Muscle layer of duodenum (tissue), 2 donors: ENCODE measurements around the gene BCKDHA.
"Not testable (repeated sequence)": the region's sequence is repeated elsewhere in the genome, so short reads cannot be mapped to it uniquely, and the experiment has no call there.

Source experiments
- H3K27ac ChIP-seq: one replicate; pipeline ENCODE4 v1.7.0; 2013; ENCODE audit warnings: mild to moderate bottlenecking, low read length
- H3K27me3 ChIP-seq: one replicate; pipeline ENCODE4 v1.7.0; 2013; ENCODE audit warnings: low read depth, mild to moderate bottlenecking, control low read depth, low read length
- H3K36me3 ChIP-seq, 2 donors: one replicate each; pipeline ENCODE4 v1.7.0; 2013; ENCODE audit warnings: low read length in 2 of 2, control low read depth in 1 of 2, mild to moderate bottlenecking in 1 of 2; ENCODE audit not compliant: insufficient read depth in 2 of 2, control insufficient read depth in 1 of 2
- H3K4me1 ChIP-seq, 2 donors: one replicate each; pipeline ENCODE4 v1.7.0; 2013; ENCODE audit warnings: low read length in 2 of 2, mild to moderate bottlenecking in 2 of 2, control low read depth in 1 of 2, moderate library complexity in 1 of 2; ENCODE audit not compliant: insufficient read depth in 2 of 2, control insufficient read depth in 1 of 2
- H3K4me3 ChIP-seq, 2 donors: one replicate each; pipeline ENCODE4 v1.7.0; 2013; ENCODE audit warnings: low read length in 2 of 2, low read depth in 1 of 2, mild to moderate bottlenecking in 1 of 2
- H3K9me3 ChIP-seq, 2 donors: one replicate each; pipeline ENCODE4 v1.7.0; 2013; ENCODE audit warnings: low read length in 2 of 2, control low read depth in 1 of 2, mild to moderate bottlenecking in 1 of 2; ENCODE audit not compliant: control insufficient read depth in 1 of 2
- donor health status: healthy.

The BCKDHA gene

GRCh38 chr19:41408256-41408655 lies 10.6 kb downstream of the BCKDHA start:
- Histone ChIP-seq H3K27ac (no peak overlapping the region), H3K4me1 (peaks cover 2 to 21% of the 10 kb centered on the region in 2 donors), H3K9me3 (no peaks in the 10 kb centered on the region), H3K36me3 (peaks cover 10 to 21% of the 10 kb centered on the region in 2 donors), H3K4me3 (no peak overlapping the region), H3K27me3 (no peaks in the 10 kb centered on the region)

DNA sequence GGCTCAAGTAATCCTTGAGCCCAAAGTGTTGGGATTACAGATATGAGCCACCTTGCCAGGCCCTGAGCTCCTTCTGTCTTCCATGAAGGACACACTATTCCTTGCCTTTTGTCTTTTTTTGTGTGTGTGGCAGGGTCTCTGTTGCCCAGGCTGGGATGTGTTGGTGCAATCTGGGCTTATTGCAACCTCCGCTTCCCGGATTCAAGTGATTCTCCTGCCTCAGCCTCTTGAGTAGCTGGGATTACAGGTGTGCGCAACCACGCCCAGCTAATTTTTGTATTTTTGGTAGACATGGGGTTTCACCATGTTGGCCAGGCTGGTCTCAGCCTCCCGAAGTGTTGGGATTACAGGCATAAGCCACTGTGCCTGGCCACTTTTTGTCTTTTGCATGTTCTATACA lies 11.2 kb downstream of the BCKDHA start:
- H3K36me3 ChIP-seq: peaks cover 11 to 27% of the 10 kb centered on the region in 2 donors
- not testable (repeated sequence) for H3K4me3 ChIP-seq, H3K27me3 ChIP-seq, H3K9me3 ChIP-seq, H3K27ac ChIP-seq
- peaks cover 2 to 18% of the 10 kb centered on the region in 2 donors for H3K4me1 ChIP-seq

GRCh38 chr19:41409288-41409687 lies 11.7 kb downstream of the BCKDHA start:
- Histone ChIP-seq H3K4me3 (no peak overlapping the region), H3K36me3 (peaks cover 15 to 31% of the 10 kb centered on the region in 2 donors), H3K27me3 (no peaks in the 10 kb centered on the region), H3K4me1 (peaks cover 2 to 18% of the 10 kb centered on the region in 2 donors), H3K9me3 (no peaks in the 10 kb centered on the region), H3K27ac (peak overlapping the region; percentile 33)

GRCh38 chr19:41410336-41411054 lies 12.9 kb downstream of the BCKDHA start:
- H3K27ac ChIP-seq: no peak overlapping the region
- no peaks in the 10 kb centered on the region for H3K9me3 ChIP-seq
- H3K36me3 ChIP-seq: peaks cover 25 to 43% of the 10 kb centered on the region in 2 donors
- peaks cover 2 to 18% of the 10 kb centered on the region in 2 donors for H3K4me1 ChIP-seq
- H3K27me3 ChIP-seq: no peaks in the 10 kb centered on the region
- H3K4me3 ChIP-seq: no peak overlapping the region

- Histone ChIP-seq H3K36me3 (peaks cover 28 to 49% of the 10 kb centered on the region in 2 donors), H3K4me1 (peaks cover 0 to 14% of the 10 kb centered on the region in 2 donors)
Measured at GRCh38 chr19:41411100-41411967, 13.7 kb downstream of the BCKDHA start.

DNA sequence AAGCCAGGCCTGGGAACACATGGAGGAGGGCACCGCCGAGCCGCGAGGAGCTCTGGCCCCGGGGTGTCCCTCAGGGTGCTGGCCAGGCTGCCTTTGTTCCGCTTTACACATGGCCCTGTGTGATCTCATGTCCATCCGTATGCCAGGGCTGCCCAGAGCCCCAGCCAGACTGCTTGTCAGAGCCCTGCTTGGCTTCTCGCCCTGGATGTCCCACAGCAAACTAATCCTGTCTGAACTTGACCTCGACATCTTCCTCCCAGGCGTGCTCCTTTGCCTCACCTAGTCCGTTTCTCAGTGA lies 14.3 kb downstream of the BCKDHA start:
- Histone ChIP-seq H3K27ac (no peak overlapping the region), H3K4me1 (peaks cover 0 to 14% of the 10 kb centered on the region in 2 donors), H3K4me3 (no peak overlapping the region), H3K27me3 (no peaks in the 10 kb centered on the region), H3K9me3 (no peaks in the 10 kb centered on the region), H3K36me3 (peaks cover 29 to 55% of the 10 kb centered on the region in 2 donors)

More at GRCh38 chr19:41411100-41411967, 13.7 kb downstream of the BCKDHA start:
- Histone ChIP-seq H3K9me3 (no peaks in the 10 kb centered on the region), H3K4me3 (no peak overlapping the region), H3K27ac (no peak overlapping the region), H3K27me3 (no peaks in the 10 kb centered on the region)

- H3K4me1 ChIP-seq: peaks cover 0 to 14% of the 10 kb centered on the region in 2 donors
- no peaks in the 10 kb centered on the region for H3K27me3 ChIP-seq
- peaks cover 29 to 60% of the 10 kb centered on the region in 2 donors for H3K36me3 ChIP-seq
Measured at GRCh38 chr19:41412953-41413352, 15.3 kb downstream of the BCKDHA start.

DNA sequence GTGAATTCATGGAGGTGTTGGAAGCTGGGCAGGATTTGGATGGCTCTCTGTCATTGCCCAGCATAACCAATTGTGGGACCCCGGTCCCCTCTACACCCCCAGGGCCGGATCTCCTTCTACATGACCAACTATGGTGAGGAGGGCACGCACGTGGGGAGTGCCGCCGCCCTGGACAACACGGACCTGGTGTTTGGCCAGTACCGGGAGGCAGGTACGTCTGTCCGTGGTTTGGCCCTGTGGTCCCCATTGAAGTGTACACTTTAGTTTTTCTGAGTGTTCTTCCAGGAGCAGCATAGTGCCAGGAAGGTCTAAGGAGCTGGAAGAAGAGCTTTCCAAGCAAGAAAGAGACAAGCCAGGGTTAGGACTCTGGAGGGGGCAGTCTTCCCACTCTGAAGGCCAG lies 16.3 kb downstream of the BCKDHA start:
- Histone ChIP-seq H3K9me3 (no peaks in the 10 kb centered on the region), H3K36me3 (peaks cover 37 to 70% of the 10 kb centered on the region in 2 donors), H3K27ac (no peak overlapping the region), H3K4me1 (peaks cover 0 to 12% of the 10 kb centered on the region in 2 donors), H3K27me3 (no peaks in the 10 kb centered on the region), H3K4me3 (no peak overlapping the region)

More at GRCh38 chr19:41412953-41413352, 15.3 kb downstream of the BCKDHA start:
- Histone ChIP-seq H3K27ac (no peak overlapping the region), H3K4me3 (no peak overlapping the region), H3K9me3 (no peaks in the 10 kb centered on the region)

DNA sequence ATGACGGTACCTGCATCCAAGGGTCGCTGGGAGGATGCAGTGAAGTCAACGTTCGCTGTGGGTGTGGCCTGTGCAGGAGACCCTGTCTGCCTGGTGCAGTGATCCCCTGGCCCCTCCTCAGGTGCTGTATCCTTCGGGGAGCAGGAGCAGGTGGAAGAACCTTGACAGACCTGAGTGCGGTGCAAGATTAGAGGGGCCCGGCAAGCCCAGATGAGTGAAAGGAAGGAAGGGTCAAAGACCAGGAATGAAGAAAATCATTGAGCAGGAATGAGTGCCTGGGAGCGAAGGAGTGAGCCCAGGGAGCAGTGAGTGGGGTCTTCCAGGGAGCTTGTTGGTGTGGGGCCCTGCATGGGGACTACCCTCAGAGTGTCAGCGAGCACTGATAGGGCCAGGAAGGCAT lies 16.8 kb downstream of the BCKDHA start:
- H3K27ac ChIP-seq: no peak overlapping the region
- no peaks in the 10 kb centered on the region for H3K9me3 ChIP-seq
- peaks cover 41 to 73% of the 10 kb centered on the region in 2 donors for H3K36me3 ChIP-seq
- H3K4me1 ChIP-seq: peaks cover 0 to 7% of the 10 kb centered on the region in 2 donors
- no peak overlapping the region for H3K4me3 ChIP-seq
- H3K27me3 ChIP-seq: no peaks in the 10 kb centered on the region

GRCh38 chr19:41415154-41415571 lies 17.5 kb downstream of the BCKDHA start:
- Histone ChIP-seq H3K27ac (no peak overlapping the region), H3K36me3 (peaks cover 44 to 80% of the 10 kb centered on the region in 2 donors), H3K4me3 (no peak overlapping the region), H3K9me3 (no peaks in the 10 kb centered on the region), H3K4me1 (no peaks in the 10 kb centered on the region), H3K27me3 (no peaks in the 10 kb centered on the region)

DNA sequence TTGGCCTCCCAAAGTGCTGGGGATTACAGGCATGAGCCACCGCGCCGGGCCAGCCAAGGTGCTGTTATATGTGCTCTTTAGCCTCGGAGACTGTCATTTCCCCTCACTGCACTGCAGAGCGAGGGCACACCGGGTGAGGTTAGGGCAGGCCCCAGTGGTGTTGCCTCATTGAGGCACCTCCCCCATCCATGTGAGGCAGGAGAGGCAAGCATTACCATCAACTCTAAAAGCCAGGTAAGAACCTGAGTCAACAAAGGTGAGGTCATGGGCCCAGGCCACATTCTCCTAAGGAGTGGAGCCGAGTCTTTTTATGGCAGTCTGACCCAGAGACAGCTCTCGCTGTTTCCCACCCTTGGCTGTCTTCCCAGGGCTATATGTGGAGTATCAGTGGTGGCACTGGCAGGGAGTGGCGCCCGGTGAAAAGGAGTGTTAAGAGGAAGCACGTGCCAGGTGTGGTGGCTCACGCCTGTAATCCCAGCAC lies 18.6 kb downstream of the BCKDHA start:
- no peak overlapping the region for H3K4me3 ChIP-seq
- H3K27ac ChIP-seq: no peak overlapping the region
- H3K27me3 ChIP-seq: no peaks in the 10 kb centered on the region
- H3K4me1 ChIP-seq: peaks cover 0 to 4% of the 10 kb centered on the region in 2 donors
- peaks cover 39 to 83% of the 10 kb centered on the region in 2 donors for H3K36me3 ChIP-seq
- no peaks in the 10 kb centered on the region for H3K9me3 ChIP-seq
